ENCODE data around the gene SH2D5.
"Not testable (repeated sequence)": the region's sequence is repeated elsewhere in the genome, so short reads cannot be mapped to it uniquely, and the experiment has no call there.

The SH2D5 gene

GRCh38 chr1:20719261-20719660 is 13.2 kb downstream of the SH2D5 start:
- Histone ChIP-seq H3K36me3 (ENCODE audit: insufficient read depth, low read length) (no peaks in the 10 kb centered on the region), H3K27me3 (ENCODE audit: control insufficient read depth in 1 of 2, insufficient read depth in 2 of 2, low read length in 2 of 2) (peaks cover 0 to 9% of the 10 kb centered on the region in 2 donors), H3K27ac (ENCODE audit: low read depth, low read length) (no peak overlapping the region), H3K9me3 (ENCODE audit: low read length) (no peaks in the 10 kb centered on the region), H3K9ac (ENCODE audit: low read length) (no peak overlapping the region), H3K4me3 (ENCODE audit: low read depth in 1 of 2, low read length in 2 of 2) (no peak overlapping the region), H3K4me1 (ENCODE audit: insufficient read depth, low read length) (no peaks in the 10 kb centered on the region)

GRCh38 chr1:20718343-20718882 is 14.1 kb downstream of the SH2D5 start:
- H3K9ac ChIP-seq (ENCODE audit: low read length); H3K4me1 ChIP-seq (ENCODE audit: insufficient read depth, low read length); H3K27ac ChIP-seq (ENCODE audit: low read depth, low read length); H3K4me3 ChIP-seq (ENCODE audit: low read depth in 1 of 2, low read length in 2 of 2); H3K9me3 ChIP-seq (ENCODE audit: low read length); H3K27me3 ChIP-seq (ENCODE audit: control insufficient read depth in 1 of 2, insufficient read depth in 2 of 2, low read length in 2 of 2); H3K36me3 ChIP-seq (ENCODE audit: insufficient read depth, low read length): not testable (repeated sequence)

GRCh38 chr1:20717452-20718342 is 14.8 kb downstream of the SH2D5 start, which contains the start of gene KIF17:
KIF17 (minus strand) TSS chr1:20718007; CDS start chr1:20717706, 301 bp downstream.
- Histone ChIP-seq H3K4me3 (ENCODE audit: low read depth in 1 of 2, low read length in 2 of 2) (no peak within 1 kb of the TSS), H3K9me3 (ENCODE audit: low read length) (no peaks in the 10 kb centered on the region), H3K36me3 (ENCODE audit: insufficient read depth, low read length) (no peaks in the 10 kb centered on the region), H3K4me1 (ENCODE audit: insufficient read depth, low read length) (no peaks in the 10 kb centered on the region), H3K27ac (ENCODE audit: low read depth, low read length) (no peak within 1 kb of the TSS), H3K27me3 (ENCODE audit: control insufficient read depth in 1 of 2, insufficient read depth in 2 of 2, low read length in 2 of 2) (peaks cover 0 to 9% of the 10 kb centered on the region in 2 donors), H3K9ac (ENCODE audit: low read length) (no peak within 1 kb of the TSS)

GRCh38 chr1:20716232-20716631 is 16.3 kb downstream of the SH2D5 start:
- Histone ChIP-seq H3K9me3 (ENCODE audit: low read length) (no peaks in the 10 kb centered on the region), H3K4me1 (ENCODE audit: insufficient read depth, low read length) (no peaks in the 10 kb centered on the region), H3K27me3 (ENCODE audit: control insufficient read depth in 1 of 2, insufficient read depth in 2 of 2, low read length in 2 of 2) (peaks cover 0 to 12% of the 10 kb centered on the region in 2 donors), H3K27ac (ENCODE audit: low read depth, low read length) (no peak overlapping the region), H3K9ac (ENCODE audit: low read length) (no peak overlapping the region), H3K36me3 (ENCODE audit: insufficient read depth, low read length) (no peaks in the 10 kb centered on the region), H3K4me3 (ENCODE audit: low read depth in 1 of 2, low read length in 2 of 2) (no peak overlapping the region)

- Histone ChIP-seq H3K36me3 (ENCODE audit: insufficient read depth, low read length) (no peaks in the 10 kb centered on the region), H3K9ac (ENCODE audit: low read length) (no peak overlapping the region), H3K9me3 (ENCODE audit: low read length) (no peaks in the 10 kb centered on the region), H3K4me1 (ENCODE audit: insufficient read depth, low read length) (no peaks in the 10 kb centered on the region), H3K27me3 (ENCODE audit: control insufficient read depth in 1 of 2, insufficient read depth in 2 of 2, low read length in 2 of 2) (peaks cover 0 to 16% of the 10 kb centered on the region in 2 donors), H3K27ac (ENCODE audit: low read depth, low read length) (no peak overlapping the region), H3K4me3 (ENCODE audit: low read depth in 1 of 2, low read length in 2 of 2) (no peak overlapping the region)
These were observed 17.1 kb downstream of the SH2D5 start for GRCh38 chr1:20715406-20715805.

- no peak overlapping the region for H3K4me3 ChIP-seq (ENCODE audit: low read depth in 1 of 2, low read length in 2 of 2)
- H3K9ac ChIP-seq (ENCODE audit: low read length): no peak overlapping the region
- H3K27ac ChIP-seq (ENCODE audit: low read depth, low read length): no peak overlapping the region
- no peaks in the 10 kb centered on the region for H3K9me3 ChIP-seq (ENCODE audit: low read length)
- peaks cover 0 to 19% of the 10 kb centered on the region in 2 donors for H3K27me3 ChIP-seq (ENCODE audit: control insufficient read depth in 1 of 2, insufficient read depth in 2 of 2, low read length in 2 of 2)
- H3K36me3 ChIP-seq (ENCODE audit: insufficient read depth, low read length): no peaks in the 10 kb centered on the region
- H3K4me1 ChIP-seq (ENCODE audit: insufficient read depth, low read length): no peaks in the 10 kb centered on the region
These were observed 19.1 kb downstream of the SH2D5 start for GRCh38 chr1:20713440-20713839.

- Histone ChIP-seq H3K9me3 (ENCODE audit: low read length) (no peaks in the 10 kb centered on the region), H3K27me3 (ENCODE audit: control insufficient read depth in 1 of 2, insufficient read depth in 2 of 2, low read length in 2 of 2) (peaks cover 0 to 17% of the 10 kb centered on the region in 2 donors), H3K4me1 (ENCODE audit: insufficient read depth, low read length) (no peaks in the 10 kb centered on the region), H3K9ac (ENCODE audit: low read length) (no peak overlapping the region), H3K27ac (ENCODE audit: low read depth, low read length) (no peak overlapping the region), H3K4me3 (ENCODE audit: low read depth in 1 of 2, low read length in 2 of 2) (no peak overlapping the region), H3K36me3 (ENCODE audit: insufficient read depth, low read length) (no peaks in the 10 kb centered on the region)
These were observed 20.3 kb downstream of the SH2D5 start for GRCh38 chr1:20712215-20712577.

GRCh38 chr1:20711285-20712214 is 21.0 kb downstream of the SH2D5 start:
- H3K27ac ChIP-seq (ENCODE audit: low read depth, low read length): no peak overlapping the region
- no peak overlapping the region for H3K9ac ChIP-seq (ENCODE audit: low read length)
- no peaks in the 10 kb centered on the region for H3K9me3 ChIP-seq (ENCODE audit: low read length)
- no peaks in the 10 kb centered on the region for H3K4me1 ChIP-seq (ENCODE audit: insufficient read depth, low read length)
- H3K4me3 ChIP-seq (ENCODE audit: low read depth in 1 of 2, low read length in 2 of 2): no peak overlapping the region
- peaks cover 0 to 10% of the 10 kb centered on the region in 2 donors for H3K27me3 ChIP-seq (ENCODE audit: control insufficient read depth in 1 of 2, insufficient read depth in 2 of 2, low read length in 2 of 2)
- H3K36me3 ChIP-seq (ENCODE audit: insufficient read depth, low read length): no peaks in the 10 kb centered on the region

GRCh38 chr1:20710469-20711284 is 21.8 kb downstream of the SH2D5 start:
- no peak overlapping the region for H3K27ac ChIP-seq (ENCODE audit: low read depth, low read length)
- no peak overlapping the region for H3K4me3 ChIP-seq (ENCODE audit: low read depth in 1 of 2, low read length in 2 of 2)

GRCh38 chr1:20709868-20710267 is 22.6 kb downstream of the SH2D5 start:
- Histone ChIP-seq H3K27ac (ENCODE audit: low read depth, low read length) (no peak overlapping the region), H3K9me3 (ENCODE audit: low read length) (no peaks in the 10 kb centered on the region)

More at GRCh38 chr1:20710469-20711284, 21.8 kb downstream of the SH2D5 start:
- Histone ChIP-seq H3K27me3 (ENCODE audit: control insufficient read depth in 1 of 2, insufficient read depth in 2 of 2, low read length in 2 of 2) (peaks cover 0 to 10% of the 10 kb centered on the region in 2 donors), H3K4me1 (ENCODE audit: insufficient read depth, low read length) (no peaks in the 10 kb centered on the region), H3K9ac (ENCODE audit: low read length) (no peak overlapping the region), H3K9me3 (ENCODE audit: low read length) (no peaks in the 10 kb centered on the region), H3K36me3 (ENCODE audit: insufficient read depth, low read length) (no peaks in the 10 kb centered on the region)

More at GRCh38 chr1:20709868-20710267, 22.6 kb downstream of the SH2D5 start:
- no peaks in the 10 kb centered on the region for H3K4me1 ChIP-seq (ENCODE audit: insufficient read depth, low read length)
- peaks cover 0 to 10% of the 10 kb centered on the region in 2 donors for H3K27me3 ChIP-seq (ENCODE audit: control insufficient read depth in 1 of 2, insufficient read depth in 2 of 2, low read length in 2 of 2)
- H3K4me3 ChIP-seq (ENCODE audit: low read depth in 1 of 2, low read length in 2 of 2): no peak overlapping the region
- H3K9ac ChIP-seq (ENCODE audit: low read length): no peak overlapping the region
- H3K36me3 ChIP-seq (ENCODE audit: insufficient read depth, low read length): no peaks in the 10 kb centered on the region

Data from muscle layer of colon (tissue), 2 donors.